ENCODE data around the gene SPTLC1.

- TF ChIP-seq EP300 (IDR thresholded peaks at IDR 0.05; ENCODE audit: low read depth) (no peak), POLR2A (IDR thresholded peaks at IDR 0.05) (no peak), CTCF (IDR thresholded peaks at IDR 0.05) (no peak)
Measured at GRCh38 chr9:92048924-92049625, 66.1 kb downstream of the SPTLC1 start.
